GM23338 (cell line): ENCODE results near the gene ACSF2.

Experiments used
- CREB1 ChIP-seq: fragments of 250-450 bp; sonication (Bioruptor Pico); IDR thresholded peaks from 2 replicates; pipeline ENCODE4 v1.5.0; 2020; ENCODE audit warnings: low read depth, mild to moderate bottlenecking, moderate library complexity
- EZH2 ChIP-seq: fragments of 200-600 bp; sonication (generic); IDR thresholded peaks from one replicate; pipeline ENCODE4 v1.8.0; 2017; ENCODE audit warnings: antibody characterized with exemption, mild to moderate bottlenecking, low read depth; ENCODE audit not compliant: unreplicated experiment
- EZH2phosphoT487 ChIP-seq: fragments of 200-600 bp; sonication (generic); IDR thresholded peaks from one replicate; pipeline ENCODE4 v1.8.1; 2018; ENCODE audit warnings: antibody characterized with exemption; ENCODE audit not compliant: unreplicated experiment
- JUNB ChIP-seq: IDR thresholded peaks from one replicate; pipeline ENCODE4 v1.6.1; 2016; ENCODE audit warnings: antibody characterized with exemption; ENCODE audit not compliant: unreplicated experiment
- NANOG ChIP-seq: IDR thresholded peaks from 2 replicates; pipeline ENCODE4 v1.6.1; 2016; ENCODE audit warnings: antibody characterized with exemption, borderline replicate concordance
- POLR2AphosphoS5 ChIP-seq: IDR thresholded peaks from 2 replicates; pipeline ENCODE4 v1.6.1; 2016; ENCODE audit warnings: antibody characterized with exemption, low read depth
- ZNF331 ChIP-seq: fragments of 250-450 bp; sonication (Bioruptor Pico); IDR thresholded peaks from 2 replicates; pipeline ENCODE4 v1.5.0; 2020; ENCODE audit warnings: low read depth, mild to moderate bottlenecking, moderate library complexity
- TF ChIP-seq, protein P1 (sequence below), 2 experiments: fragments of 200-600 bp in 1 of 2; sonication (generic) in 1 of 2; conservative IDR thresholded peaks; 2 replicates each; pipeline versions ENCODE4 v1.5.1 to v1.6.1; 2016 to 2017; ENCODE audit warnings: antibody characterized with exemption in 2 of 2, low read depth in 2 of 2, mild to moderate bottlenecking in 2 of 2, moderate library complexity in 1 of 2
- TF ChIP-seq, protein P2 (sequence below): IDR thresholded peaks from one replicate; pipeline ENCODE4 v1.6.1; 2018; ENCODE audit warnings: antibody characterized with exemption; ENCODE audit not compliant: unreplicated experiment
- TF ChIP-seq, protein P3 (sequence below): fragments of 250-450 bp; sonication (Bioruptor Pico); IDR thresholded peaks from 2 replicates; pipeline ENCODE4 v1.5.0; 2020; ENCODE audit warnings: mild to moderate bottlenecking, moderate library complexity
- TF ChIP-seq, protein P4 (sequence below): IDR thresholded peaks from 2 replicates; pipeline ENCODE4 v1.6.1; 2016; ENCODE audit warnings: antibody characterized with exemption

DNA sequence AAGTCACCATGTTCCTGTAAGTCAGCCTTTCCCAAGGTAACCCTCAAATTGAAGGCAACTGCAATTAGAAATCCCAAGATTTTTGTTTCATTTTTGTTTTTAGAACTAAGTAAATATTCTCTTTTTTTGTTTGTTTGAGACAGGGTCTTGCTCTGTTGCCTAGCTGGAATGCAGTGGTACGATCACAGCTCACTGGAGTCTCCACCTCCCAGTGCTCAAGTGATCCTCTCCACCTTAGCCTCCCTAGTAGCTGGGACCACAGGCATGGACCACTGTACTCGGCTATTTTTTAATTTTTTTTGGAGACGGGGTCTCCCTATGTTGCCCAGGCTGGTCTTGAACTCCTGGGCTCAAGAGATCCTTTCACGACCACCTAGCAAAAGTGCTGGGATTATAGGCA, 18.1 kb upstream of the ACSF2 start:
- TF ChIP-seq, protein P1, sequence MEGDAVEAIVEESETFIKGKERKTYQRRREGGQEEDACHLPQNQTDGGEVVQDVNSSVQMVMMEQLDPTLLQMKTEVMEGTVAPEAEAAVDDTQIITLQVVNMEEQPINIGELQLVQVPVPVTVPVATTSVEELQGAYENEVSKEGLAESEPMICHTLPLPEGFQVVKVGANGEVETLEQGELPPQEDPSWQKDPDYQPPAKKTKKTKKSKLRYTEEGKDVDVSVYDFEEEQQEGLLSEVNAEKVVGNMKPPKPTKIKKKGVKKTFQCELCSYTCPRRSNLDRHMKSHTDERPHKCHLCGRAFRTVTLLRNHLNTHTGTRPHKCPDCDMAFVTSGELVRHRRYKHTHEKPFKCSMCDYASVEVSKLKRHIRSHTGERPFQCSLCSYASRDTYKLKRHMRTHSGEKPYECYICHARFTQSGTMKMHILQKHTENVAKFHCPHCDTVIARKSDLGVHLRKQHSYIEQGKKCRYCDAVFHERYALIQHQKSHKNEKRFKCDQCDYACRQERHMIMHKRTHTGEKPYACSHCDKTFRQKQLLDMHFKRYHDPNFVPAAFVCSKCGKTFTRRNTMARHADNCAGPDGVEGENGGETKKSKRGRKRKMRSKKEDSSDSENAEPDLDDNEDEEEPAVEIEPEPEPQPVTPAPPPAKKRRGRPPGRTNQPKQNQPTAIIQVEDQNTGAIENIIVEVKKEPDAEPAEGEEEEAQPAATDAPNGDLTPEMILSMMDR (conservative IDR thresholded peaks at IDR 0.05; ENCODE audit: low read depth in 2 of 2) = no peak
- TF ChIP-seq POLR2AphosphoS5 (no peak), JUNB (no peak), EZH2 (no peak), CREB1 (CRISPR knock-in tag) (no peak), EZH2phosphoT487 (no peak), ZNF331 (CRISPR knock-in tag) (no peak), NANOG (no peak)
- TF ChIP-seq, protein P2, sequence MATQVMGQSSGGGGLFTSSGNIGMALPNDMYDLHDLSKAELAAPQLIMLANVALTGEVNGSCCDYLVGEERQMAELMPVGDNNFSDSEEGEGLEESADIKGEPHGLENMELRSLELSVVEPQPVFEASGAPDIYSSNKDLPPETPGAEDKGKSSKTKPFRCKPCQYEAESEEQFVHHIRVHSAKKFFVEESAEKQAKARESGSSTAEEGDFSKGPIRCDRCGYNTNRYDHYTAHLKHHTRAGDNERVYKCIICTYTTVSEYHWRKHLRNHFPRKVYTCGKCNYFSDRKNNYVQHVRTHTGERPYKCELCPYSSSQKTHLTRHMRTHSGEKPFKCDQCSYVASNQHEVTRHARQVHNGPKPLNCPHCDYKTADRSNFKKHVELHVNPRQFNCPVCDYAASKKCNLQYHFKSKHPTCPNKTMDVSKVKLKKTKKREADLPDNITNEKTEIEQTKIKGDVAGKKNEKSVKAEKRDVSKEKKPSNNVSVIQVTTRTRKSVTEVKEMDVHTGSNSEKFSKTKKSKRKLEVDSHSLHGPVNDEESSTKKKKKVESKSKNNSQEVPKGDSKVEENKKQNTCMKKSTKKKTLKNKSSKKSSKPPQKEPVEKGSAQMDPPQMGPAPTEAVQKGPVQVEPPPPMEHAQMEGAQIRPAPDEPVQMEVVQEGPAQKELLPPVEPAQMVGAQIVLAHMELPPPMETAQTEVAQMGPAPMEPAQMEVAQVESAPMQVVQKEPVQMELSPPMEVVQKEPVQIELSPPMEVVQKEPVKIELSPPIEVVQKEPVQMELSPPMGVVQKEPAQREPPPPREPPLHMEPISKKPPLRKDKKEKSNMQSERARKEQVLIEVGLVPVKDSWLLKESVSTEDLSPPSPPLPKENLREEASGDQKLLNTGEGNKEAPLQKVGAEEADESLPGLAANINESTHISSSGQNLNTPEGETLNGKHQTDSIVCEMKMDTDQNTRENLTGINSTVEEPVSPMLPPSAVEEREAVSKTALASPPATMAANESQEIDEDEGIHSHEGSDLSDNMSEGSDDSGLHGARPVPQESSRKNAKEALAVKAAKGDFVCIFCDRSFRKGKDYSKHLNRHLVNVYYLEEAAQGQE = no peak
- TF ChIP-seq, protein P3, sequence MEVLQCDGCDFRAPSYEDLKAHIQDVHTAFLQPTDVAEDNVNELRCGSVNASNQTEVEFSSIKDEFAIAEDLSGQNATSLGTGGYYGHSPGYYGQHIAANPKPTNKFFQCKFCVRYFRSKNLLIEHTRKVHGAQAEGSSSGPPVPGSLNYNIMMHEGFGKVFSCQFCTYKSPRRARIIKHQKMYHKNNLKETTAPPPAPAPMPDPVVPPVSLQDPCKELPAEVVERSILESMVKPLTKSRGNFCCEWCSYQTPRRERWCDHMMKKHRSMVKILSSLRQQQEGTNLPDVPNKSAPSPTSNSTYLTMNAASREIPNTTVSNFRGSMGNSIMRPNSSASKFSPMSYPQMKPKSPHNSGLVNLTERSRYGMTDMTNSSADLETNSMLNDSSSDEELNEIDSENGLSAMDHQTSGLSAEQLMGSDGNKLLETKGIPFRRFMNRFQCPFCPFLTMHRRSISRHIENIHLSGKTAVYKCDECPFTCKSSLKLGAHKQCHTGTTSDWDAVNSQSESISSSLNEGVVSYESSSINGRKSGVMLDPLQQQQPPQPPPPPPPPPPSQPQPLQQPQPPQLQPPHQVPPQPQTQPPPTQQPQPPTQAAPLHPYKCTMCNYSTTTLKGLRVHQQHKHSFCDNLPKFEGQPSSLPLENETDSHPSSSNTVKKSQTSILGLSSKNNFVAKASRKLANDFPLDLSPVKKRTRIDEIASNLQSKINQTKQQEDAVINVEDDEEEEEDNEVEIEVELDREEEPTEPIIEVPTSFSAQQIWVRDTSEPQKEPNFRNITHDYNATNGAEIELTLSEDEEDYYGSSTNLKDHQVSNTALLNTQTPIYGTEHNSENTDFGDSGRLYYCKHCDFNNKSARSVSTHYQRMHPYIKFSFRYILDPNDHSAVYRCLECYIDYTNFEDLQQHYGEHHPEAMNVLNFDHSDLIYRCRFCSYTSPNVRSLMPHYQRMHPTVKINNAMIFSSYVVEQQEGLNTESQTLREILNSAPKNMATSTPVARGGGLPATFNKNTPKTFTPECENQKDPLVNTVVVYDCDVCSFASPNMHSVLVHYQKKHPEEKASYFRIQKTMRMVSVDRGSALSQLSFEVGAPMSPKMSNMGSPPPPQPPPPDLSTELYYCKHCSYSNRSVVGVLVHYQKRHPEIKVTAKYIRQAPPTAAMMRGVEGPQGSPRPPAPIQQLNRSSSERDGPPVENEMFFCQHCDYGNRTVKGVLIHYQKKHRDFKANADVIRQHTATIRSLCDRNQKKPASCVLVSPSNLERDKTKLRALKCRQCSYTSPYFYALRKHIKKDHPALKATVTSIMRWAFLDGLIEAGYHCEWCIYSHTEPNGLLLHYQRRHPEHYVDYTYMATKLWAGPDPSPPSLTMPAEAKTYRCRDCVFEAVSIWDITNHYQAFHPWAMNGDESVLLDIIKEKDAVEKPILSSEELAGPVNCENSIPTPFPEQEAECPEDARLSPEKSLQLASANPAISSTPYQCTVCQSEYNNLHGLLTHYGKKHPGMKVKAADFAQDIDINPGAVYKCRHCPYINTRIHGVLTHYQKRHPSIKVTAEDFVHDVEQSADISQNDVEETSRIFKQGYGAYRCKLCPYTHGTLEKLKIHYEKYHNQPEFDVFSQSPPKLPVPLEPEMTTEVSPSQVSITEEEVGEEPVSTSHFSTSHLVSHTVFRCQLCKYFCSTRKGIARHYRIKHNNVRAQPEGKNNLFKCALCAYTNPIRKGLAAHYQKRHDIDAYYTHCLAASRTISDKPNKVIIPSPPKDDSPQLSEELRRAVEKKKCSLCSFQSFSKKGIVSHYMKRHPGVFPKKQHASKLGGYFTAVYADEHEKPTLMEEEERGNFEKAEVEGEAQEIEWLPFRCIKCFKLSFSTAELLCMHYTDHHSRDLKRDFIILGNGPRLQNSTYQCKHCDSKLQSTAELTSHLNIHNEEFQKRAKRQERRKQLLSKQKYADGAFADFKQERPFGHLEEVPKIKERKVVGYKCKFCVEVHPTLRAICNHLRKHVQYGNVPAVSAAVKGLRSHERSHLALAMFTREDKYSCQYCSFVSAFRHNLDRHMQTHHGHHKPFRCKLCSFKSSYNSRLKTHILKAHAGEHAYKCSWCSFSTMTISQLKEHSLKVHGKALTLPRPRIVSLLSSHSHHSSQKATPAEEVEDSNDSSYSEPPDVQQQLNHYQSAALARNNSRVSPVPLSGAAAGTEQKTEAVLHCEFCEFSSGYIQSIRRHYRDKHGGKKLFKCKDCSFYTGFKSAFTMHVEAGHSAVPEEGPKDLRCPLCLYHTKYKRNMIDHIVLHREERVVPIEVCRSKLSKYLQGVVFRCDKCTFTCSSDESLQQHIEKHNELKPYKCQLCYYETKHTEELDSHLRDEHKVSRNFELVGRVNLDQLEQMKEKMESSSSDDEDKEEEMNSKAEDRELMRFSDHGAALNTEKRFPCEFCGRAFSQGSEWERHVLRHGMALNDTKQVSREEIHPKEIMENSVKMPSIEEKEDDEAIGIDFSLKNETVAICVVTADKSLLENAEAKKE (CRISPR knock-in tag) = no peak
- TF ChIP-seq, protein P4, sequence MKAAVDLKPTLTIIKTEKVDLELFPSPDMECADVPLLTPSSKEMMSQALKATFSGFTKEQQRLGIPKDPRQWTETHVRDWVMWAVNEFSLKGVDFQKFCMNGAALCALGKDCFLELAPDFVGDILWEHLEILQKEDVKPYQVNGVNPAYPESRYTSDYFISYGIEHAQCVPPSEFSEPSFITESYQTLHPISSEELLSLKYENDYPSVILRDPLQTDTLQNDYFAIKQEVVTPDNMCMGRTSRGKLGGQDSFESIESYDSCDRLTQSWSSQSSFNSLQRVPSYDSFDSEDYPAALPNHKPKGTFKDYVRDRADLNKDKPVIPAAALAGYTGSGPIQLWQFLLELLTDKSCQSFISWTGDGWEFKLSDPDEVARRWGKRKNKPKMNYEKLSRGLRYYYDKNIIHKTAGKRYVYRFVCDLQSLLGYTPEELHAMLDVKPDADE = no peak
